Hepatocyte (in vitro differentiated cells): Measurements from ENCODE around the gene ANKRD13C.

Experiments
- EZH2 ChIP-seq: fragments of 200-600 bp; sonication (generic); IDR thresholded peaks from 2 replicates; pipeline ENCODE4 v1.6.1; 2016; ENCODE audit warnings: antibody characterized with exemption, mild to moderate bottlenecking, borderline replicate concordance
- EZH2phosphoT487 ChIP-seq: fragments of 200-600 bp; sonication (generic); IDR thresholded peaks from one replicate; pipeline ENCODE4 v1.6.1; 2018; ENCODE audit warnings: antibody characterized with exemption, mild to moderate bottlenecking, low read depth, moderate library complexity; ENCODE audit not compliant: unreplicated experiment, severe bottlenecking
- TF ChIP-seq, protein P1 (sequence below): fragments of 200-600 bp; sonication (generic); IDR thresholded peaks from 2 replicates; pipeline ENCODE4 v1.5.1; 2016; ENCODE audit warnings: antibody characterized with exemption, mild to moderate bottlenecking; ENCODE audit not compliant: poor library complexity

DNA sequence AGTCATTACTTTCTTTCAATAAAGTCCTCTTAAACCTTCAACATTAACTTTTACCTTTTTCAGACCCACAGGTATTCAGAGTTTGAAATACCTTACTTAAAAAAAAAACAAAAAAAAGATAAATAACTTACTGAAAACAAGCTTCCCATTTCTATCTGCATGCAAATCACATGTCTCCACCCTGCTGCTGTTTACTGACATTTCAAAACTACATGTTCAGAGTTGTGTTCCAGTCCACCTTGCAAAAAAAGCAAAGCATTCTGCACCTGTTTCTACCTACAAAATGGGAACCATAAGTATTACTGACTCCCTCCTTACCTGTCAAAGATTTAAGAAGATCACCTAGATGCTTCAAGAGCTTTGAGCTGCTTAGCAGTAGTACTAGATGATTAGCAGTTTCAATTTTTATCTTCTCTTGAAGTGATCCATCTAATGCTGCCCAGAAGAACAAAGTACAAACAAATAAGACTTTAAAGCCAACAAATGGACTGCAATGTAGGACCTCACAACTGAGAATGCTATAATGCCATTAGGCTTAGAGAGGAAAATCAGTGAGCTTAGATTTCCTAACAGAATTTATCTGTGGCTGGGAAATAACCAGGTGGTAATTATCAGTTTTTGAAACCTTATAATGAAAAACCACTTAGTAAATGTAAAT lies 61.2 kb downstream of the ANKRD13C start:
- TF ChIP-seq, protein P1, sequence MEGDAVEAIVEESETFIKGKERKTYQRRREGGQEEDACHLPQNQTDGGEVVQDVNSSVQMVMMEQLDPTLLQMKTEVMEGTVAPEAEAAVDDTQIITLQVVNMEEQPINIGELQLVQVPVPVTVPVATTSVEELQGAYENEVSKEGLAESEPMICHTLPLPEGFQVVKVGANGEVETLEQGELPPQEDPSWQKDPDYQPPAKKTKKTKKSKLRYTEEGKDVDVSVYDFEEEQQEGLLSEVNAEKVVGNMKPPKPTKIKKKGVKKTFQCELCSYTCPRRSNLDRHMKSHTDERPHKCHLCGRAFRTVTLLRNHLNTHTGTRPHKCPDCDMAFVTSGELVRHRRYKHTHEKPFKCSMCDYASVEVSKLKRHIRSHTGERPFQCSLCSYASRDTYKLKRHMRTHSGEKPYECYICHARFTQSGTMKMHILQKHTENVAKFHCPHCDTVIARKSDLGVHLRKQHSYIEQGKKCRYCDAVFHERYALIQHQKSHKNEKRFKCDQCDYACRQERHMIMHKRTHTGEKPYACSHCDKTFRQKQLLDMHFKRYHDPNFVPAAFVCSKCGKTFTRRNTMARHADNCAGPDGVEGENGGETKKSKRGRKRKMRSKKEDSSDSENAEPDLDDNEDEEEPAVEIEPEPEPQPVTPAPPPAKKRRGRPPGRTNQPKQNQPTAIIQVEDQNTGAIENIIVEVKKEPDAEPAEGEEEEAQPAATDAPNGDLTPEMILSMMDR, result no peak
- TF ChIP-seq EZH2, result no peak
- no peak for TF ChIP-seq EZH2phosphoT487
